HG03457 (cell line): ENCODE data around the gene PLA2G12B.
"Not testable (repeated sequence)": the region's sequence is repeated elsewhere in the genome, so short reads cannot be mapped to it uniquely, and the experiment has no call there.

Experiments
- ATAC-seq: cut with Tn5 transposase; IDR thresholded peaks from one replicate; pipeline ENCODE4 v1.9.1; 2021; ENCODE audit warnings: moderate number of reproducible peaks; ENCODE audit not compliant: unreplicated experiment

The PLA2G12B gene

DNA sequence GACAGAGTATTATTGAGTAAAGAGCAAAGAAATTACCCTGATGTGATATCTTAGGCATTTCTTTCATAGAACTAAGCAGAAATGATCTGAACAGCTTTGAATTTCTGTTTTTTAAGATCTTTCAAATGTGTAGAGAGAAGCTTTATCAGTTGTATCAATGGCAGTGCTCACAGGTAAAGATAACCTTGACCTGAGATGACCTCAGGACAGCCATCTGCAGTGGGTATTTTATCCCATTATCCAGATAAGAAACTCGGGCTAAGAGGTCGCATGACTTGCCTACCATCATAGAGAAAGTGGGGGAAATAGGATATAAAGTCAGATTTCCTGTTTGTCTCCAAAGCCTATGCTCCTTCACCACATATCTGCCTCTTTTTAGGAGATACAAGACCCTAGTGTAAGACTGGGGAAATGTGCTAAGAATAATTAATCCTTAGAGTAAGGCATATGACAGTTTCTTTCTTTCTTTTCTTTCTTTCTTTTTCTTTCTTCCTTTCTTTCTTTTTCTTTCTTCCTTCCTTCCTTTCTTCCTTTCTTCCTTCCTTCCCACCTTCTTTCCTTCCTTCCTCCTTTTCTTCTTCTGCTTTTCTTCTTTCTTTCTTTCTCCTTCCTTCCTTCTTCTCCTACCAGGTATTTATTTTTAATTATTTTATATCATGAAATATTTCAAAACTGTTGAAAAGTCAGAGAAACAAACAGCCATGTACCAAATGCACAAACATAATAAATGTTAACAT, 10.9 kb downstream of the PLA2G12B start:
- no peak for ATAC-seq

DNA sequence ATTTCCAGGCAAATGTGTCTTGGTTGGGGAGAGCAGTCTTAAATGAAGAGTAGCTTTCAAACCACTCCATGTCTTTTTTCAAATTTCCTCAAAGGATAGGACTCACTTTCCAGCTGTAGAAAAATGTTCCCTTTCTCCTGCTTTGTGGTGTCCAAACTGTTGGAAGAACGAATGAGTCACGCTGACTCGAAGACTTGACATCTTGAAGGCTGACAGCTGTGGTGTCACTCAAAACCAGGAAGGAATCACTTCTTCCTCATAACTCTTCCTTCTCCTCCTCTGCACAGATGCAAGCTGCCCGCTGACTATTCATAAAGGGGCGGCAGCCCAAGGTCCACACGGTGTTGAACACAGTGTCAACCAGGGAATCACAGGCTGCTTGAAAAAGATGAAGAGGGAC, 19.2 kb downstream of the PLA2G12B start:
- ATAC-seq = no peak

GRCh38 chr10:72932259-72933015, 22.2 kb downstream of the PLA2G12B start:
- no peak for ATAC-seq

DNA sequence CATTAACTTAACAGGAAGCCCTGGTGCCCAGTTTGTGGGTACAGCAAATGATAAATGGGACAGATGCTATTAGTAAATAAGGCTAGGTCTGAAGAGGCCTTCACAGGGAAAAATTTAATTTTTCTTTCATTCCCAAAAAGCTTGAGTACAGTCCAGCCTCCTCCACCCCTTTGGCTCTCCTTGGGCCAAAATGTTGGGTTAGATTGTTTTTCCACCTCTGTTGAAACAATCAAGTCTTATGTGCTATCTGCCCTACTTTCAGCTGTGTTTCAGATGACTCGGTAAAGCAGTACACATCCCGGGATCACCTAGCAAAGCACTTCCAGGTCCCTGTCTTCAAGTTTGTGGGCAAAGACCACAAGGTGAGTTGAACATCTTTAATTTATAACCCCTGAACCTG, 24.3 kb downstream of the PLA2G12B start:
- ATAC-seq = no peak

GRCh38 chr10:72928798-72929197, 25.8 kb downstream of the PLA2G12B start:
- ATAC-seq = no peak

GRCh38 chr10:72927485-72927884, 27.1 kb downstream of the PLA2G12B start:
- no peak for ATAC-seq

DNA sequence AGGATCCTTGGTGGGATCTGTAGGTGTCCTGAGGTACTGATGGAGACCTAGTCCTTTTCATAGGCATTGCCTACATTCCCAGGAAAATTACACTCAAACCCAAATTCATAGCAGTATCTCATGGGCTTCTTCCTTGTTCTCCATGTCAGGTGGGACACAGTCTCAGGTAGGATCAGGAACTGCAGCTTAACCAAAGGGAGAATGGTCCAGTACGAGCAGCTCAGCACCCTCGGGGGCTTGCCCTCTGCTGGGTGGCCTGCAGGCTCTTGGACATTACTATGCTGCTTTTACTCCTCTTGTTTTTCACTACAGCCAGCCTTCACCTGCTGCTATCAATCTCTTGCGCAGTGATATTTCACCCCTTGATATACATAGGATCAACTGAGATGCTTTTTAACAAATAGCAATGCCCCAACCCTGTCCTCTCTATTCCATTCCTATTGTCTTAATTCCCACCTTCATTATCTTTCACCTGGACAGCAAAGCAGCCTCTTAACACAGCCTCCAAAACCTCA, 28.6 kb downstream of the PLA2G12B start:
- no peak for ATAC-seq

DNA sequence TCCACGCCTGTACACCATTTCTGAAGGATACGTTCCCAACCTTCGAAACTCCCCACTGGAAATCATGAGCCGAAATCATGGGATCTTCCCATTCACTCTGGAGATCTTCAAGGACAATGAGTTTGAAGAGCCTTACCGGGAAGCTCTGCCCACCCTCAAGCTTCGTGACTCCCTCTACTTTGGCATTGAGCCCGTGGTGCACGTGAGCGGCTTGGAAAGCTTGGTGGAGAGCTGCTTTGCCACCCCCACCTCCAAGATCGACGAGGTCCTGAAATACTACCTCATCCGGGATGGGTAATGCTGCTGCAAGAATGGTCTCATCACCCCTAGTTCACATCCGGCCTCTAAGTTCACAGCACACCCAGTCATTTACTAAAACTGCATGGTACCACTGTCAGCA, 30.3 kb downstream of the PLA2G12B start:
- no peak for ATAC-seq

- ATAC-seq = not testable (repeated sequence)
Measured at GRCh38 chr10:72921147-72921683, 33.4 kb downstream of the PLA2G12B start.

DNA sequence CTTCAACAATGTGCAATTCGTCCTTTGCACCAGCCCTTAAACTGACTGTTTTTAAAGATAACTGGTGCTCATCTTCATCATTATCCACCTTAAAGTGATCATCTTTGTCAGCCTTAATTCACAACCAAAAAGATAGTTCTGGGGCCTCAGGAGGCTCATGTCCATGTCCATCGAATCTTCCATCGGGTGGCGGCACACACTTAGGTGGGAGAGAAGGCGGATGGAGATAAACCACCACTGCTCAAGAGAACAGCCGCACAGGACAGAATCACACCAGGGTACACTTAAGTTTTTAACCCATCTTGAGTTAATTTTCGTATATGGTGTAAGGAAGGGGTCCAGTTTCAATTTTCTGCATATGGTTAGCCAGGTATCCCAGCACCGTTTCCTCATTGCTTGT, 36.3 kb downstream of the PLA2G12B start:
- ATAC-seq = no peak

DNA sequence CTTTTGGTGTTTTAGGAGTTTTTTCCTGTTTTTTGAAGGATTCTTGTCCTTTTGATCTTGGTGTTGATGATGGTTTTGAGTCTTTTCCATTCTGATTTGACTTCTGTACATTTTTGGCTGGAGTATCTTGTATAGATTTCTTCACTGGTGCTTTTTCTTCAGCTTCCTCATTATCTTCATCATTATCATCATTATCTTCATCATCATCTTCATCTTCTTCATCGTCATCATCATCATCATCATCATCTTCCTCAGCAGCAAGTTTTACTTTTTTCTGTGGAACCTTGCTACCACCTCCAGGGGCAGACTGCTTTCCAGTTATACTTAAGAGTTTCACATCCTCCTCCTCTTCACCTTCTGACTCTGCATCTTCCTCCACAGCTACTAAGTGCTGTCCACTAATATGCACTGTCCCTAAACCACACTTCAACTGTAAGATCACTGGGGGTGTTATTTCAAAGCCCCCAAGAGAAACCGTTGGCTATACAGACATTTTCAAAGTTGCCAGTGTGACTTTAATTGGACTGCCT, 36.7 kb downstream of the PLA2G12B start:
- ATAC-seq = not testable (repeated sequence)

GRCh38 chr10:72917201-72917600, 37.4 kb downstream of the PLA2G12B start:
- not testable (repeated sequence) for ATAC-seq

DNA sequence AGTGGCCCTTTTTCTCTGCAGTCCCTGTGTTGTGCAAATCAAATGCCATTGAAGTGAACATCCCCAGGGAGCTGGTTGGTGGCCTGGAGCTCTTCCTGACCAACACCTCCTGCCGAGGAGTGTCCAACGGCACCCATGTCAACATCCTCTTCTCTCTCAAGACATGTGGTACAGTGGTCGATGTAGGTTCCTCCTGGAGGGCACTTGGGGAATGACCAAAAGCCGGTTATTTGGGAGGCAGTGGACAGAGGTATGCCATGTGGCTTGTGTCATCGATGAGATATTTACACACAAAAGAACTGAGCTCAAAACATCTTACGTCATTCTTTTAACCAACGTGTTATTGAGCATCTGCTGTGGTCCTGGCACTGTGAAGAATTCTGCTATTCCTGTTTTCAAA, 41.3 kb downstream of the PLA2G12B start:
- no peak for ATAC-seq

DNA sequence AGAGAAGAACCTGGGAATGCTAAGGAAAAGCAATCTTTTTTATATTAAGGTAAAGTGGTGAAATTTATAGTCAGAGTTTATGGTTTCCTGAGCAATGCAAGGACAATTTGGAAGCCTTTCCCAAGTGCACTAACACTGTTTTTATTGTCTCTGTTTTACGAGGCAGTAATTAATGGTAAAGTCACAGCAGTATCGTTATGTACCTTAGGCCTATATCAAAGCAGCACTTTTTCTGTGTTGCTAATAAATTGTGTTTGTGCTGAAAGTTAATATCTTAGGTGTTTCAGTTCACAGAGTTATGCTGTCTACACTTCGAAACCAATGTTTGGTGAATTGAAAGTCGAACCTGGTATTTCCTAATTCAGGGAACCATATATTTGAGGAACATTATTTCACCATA, 41.9 kb downstream of the PLA2G12B start:
- ATAC-seq = no peak

DNA sequence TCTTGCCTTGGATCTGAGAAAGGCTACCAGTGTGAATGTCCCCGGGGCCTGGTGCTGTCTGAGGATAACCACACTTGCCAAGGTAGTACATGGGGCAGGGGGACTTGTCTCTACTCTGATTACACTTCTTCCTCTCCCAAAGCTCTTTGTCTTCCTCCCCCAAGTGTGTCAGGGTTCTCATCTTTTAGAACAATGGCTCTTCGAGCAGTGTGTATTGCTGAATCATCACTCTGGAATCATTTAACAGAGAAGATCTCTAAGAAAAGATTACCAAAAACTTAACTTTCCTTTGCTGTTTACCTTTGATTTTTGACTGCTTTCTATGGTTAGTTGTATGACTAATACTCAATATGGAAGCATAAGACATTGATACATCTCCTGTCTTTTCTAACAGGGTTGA, 42.8 kb downstream of the PLA2G12B start:
- ATAC-seq = no peak

DNA sequence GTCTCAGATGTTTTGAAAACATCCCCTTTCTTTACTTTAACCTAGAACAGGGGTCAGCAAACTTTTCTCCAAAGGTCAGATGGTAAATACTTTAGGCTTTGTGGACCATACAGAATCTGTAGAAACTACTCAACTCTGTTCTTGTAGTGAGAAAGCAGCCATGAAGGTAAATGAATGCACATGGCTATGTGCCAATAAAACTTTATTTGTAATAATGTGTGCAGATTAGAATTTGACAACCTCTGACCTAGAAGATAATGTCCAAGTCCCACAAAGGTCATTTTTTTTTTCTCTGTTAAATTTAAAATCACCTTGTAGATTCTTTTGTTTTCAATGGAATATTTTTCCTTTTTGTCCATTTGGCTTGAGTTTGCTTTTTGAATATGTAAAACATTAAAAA, 43.9 kb downstream of the PLA2G12B start:
- ATAC-seq = no peak

DNA sequence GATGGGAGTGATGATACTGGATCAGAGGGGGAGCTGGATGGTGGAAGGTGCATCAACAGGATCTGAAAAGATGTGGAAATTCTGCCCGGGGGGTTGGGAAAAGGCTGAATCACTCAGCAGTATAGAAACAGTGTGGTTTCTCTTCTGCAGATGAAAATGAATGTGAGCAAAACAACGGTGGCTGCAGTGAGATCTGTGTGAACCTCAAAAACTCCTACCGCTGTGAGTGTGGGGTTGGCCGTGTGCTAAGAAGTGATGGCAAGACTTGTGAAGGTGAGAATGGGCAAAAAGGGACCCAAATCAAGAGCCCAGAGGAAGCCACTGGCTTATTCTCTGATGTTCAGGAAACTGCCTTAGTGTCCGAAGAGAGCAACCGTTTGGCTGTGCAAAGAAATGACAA, 48.2 kb downstream of the PLA2G12B start:
- ATAC-seq = no peak

DNA sequence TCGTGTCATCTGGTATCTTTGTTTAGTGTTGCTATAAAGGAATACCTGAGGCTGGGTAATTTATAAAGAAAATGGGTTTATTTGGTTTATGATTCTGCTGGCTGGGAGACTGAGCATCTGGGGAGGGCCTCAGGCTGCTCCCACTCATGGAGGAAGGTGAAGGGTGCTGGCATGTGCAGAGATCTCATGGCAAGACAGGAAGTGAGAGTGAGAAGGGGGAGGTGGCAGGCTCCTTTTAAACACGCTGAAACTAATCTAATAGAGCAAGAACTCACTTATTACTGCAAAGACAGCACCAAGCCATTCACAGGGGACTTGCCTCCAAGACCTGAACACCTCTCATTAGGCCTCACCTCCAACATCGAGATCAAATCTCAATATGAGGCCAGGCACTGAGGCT, 49.8 kb downstream of the PLA2G12B start:
- ATAC-seq = no peak

DNA sequence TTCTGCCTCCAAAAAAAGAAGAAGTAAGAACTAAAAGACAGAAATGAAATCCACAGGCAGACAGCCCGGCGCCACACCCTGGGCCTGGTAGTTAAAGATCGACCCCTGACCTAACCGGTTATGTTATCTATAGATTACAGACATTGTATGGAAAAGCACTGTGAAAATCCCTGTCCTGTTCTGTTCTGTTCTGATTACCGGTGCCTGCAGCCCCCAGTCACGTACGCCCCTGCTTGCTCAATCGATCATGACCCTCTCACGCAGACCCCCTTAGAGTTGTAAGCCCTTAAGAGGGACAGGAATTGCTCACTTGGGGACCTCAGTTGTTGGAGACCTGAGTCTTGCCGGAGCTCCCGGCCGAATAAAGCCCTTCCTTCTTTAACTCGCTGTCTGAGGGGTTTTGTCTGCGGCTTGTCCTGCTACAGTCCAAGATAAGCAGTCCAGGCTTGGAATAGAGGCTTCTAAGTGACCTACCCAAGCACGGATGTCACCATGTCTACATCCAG, 50.6 kb downstream of the PLA2G12B start:
- not testable (repeated sequence) for ATAC-seq

DNA sequence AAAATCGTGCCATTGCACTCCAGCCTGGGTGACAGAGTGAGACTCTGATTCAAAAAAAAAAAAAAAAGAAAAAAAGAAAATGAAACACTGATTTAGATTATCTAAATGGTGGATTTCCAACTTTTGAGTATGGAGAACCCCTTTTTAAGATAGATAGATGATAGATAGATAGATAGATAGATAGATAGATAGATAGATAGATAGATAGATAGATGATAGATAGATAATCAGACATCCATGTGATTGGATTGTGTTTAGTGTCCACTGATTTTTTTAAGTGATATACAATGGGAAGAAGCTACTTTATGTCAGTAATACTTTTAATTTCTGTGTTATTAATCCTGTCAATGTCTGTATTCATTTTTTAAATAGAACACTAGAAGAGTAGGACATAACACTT, 55.1 kb downstream of the PLA2G12B start:
- ATAC-seq = no peak

DNA sequence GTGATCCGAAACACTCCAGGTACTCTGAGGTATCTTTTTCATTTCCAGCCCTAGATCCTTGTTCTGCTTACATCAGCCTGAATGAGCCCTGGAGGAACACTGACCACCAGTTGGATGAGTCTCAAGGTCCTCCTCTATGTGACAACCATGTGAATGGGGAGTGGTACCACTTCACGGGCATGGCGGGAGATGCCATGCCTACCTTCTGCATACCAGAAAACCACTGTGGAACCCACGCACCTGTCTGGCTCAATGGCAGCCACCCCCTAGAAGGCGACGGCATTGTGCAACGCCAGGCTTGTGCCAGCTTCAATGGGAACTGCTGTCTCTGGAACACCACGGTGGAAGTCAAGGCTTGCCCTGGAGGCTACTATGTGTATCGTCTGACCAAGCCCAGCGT, 56.0 kb downstream of the PLA2G12B start:
- no peak for ATAC-seq
